GM12878 (cell line): ENCODE data around the gene APOM. TPM values are rescaled to one million over a fixed set of nuclear protein-coding genes. Genes with fewer than 3 reads are reported as not detected.

Experiments
- ATAC-seq: fragments of 200-7000 bp; cut with Tn5 transposase; 3 replicates; pipeline ENCODE4 v1.9.1; 2020; ENCODE audit warnings: mild to moderate bottlenecking, moderate library complexity
- BruUV-seq: library from RNA; stranded (reverse); fragments of 400-500 nt; replicated peaks from 2 replicates; lab custom pipeline; 2021; lab: Mats Ljungman, UMichigan
- CTCF ChIA-PET: fragments of 300-600 bp; sonication (Branson Sonifier 250); formaldehyde crosslinking; extraction: SDS; loops from one replicate; lab custom pipeline; 2021; ENCODE audit warnings: inconsistent platforms; lab: Yijun Ruan, JAX
- POLR2A ChIA-PET: fragments of 350-600 bp; formaldehyde crosslinking; extraction: SDS; loops from one replicate; lab custom pipeline; 2021; ENCODE audit warnings: inconsistent platforms; lab: Charles Lee
- RAD21 ChIA-PET: fragments of 300-600 bp; sonication (Branson Sonifier 250); formaldehyde crosslinking; loops from one replicate; lab custom pipeline; 2023; ENCODE audit warnings: antibody characterized with exemption; ENCODE audit not compliant: unreplicated experiment; lab: Charles Lee
- SMC1A ChIA-PET: fragments of 300-600 bp; sonication (Branson Sonifier 250); formaldehyde crosslinking; loops from one replicate; lab custom pipeline; 2023; ENCODE audit not compliant: unreplicated experiment, uncharacterized antibody; lab: Charles Lee
- DNase-seq: peaks from one replicate; pipeline ENCODE4 v3.0.0-alpha.2; 2011; ENCODE audit warnings: low read depth, low spot score
- FAIRE-seq: peaks from 3 replicates; lab custom pipeline; 2011; peaks lifted over from hg19 to GRCh38; lab: Jason Lieb, UNC
- H2AFZ ChIP-seq: 2 replicates; pipeline ENCODE4 v1.6.0; 2011; ENCODE audit warnings: low read depth, low read length, control low read depth; ENCODE audit not compliant: control insufficient read depth
- H3K27ac ChIP-seq: 2 replicates; pipeline ENCODE4 v1.5.1; 2011; ENCODE audit warnings: control low read depth; ENCODE audit not compliant: control insufficient read depth, insufficient read depth
- H3K27me3 ChIP-seq, 2 experiments: replicated peaks in 1 of 2; 2 replicates each; pipeline versions ENCODE4 v1.6.0 to v1.6.1; 2011; ENCODE audit warnings: low read length in 1 of 2; ENCODE audit not compliant: control insufficient read depth in 2 of 2, insufficient read depth in 2 of 2
- H3K36me3 ChIP-seq, 2 experiments: 2 replicates each; pipeline ENCODE4 v1.5.1; 2011; ENCODE audit warnings: low read length in 1 of 2; ENCODE audit not compliant: control insufficient read depth in 2 of 2, insufficient read depth in 2 of 2
- H3K4me1 ChIP-seq: 2 replicates; pipeline ENCODE4 v1.6.1; 2011; ENCODE audit warnings: mild to moderate bottlenecking, low read length, moderate library complexity, mixed read lengths; ENCODE audit not compliant: control insufficient read depth, insufficient read depth
- H3K4me2 ChIP-seq: 2 replicates; pipeline ENCODE4 v1.6.0; 2011; ENCODE audit warnings: control low read depth; ENCODE audit not compliant: control insufficient read depth, insufficient read depth
- H3K4me3 ChIP-seq: fragments of 200-600 bp; sonication (generic); 2 replicates; pipeline ENCODE4 v1.5.1; 2016
- H3K79me2 ChIP-seq: 2 replicates; pipeline ENCODE4 v1.6.0; 2011; ENCODE audit warnings: low read length; ENCODE audit not compliant: control insufficient read depth, insufficient read depth
- H3K9ac ChIP-seq: 2 replicates; pipeline ENCODE4 v1.8.0; 2011; ENCODE audit warnings: low read length, control low read depth, mixed read lengths; ENCODE audit not compliant: control insufficient read depth, insufficient read depth
- H3K9me3 ChIP-seq: replicated peaks from 3 replicates; pipeline ENCODE4 v1.5.1; 2011; ENCODE audit warnings: mild to moderate bottlenecking, low read length; ENCODE audit not compliant: control insufficient read depth, insufficient read depth
- H4K20me1 ChIP-seq: 2 replicates; pipeline ENCODE4 v1.6.0; 2011; ENCODE audit not compliant: control insufficient read depth, insufficient read depth
- CBFB ChIP-seq: IDR thresholded peaks from 2 replicates; pipeline ENCODE4 v1.6.1; 2016; ENCODE audit warnings: antibody characterized with exemption, low read depth
- WGBS: methylation state at CpG from one replicate; pipeline ENCODE4 v1.1.6; 2016; ENCODE audit warnings: low lambda C conversion rate; ENCODE audit not compliant: insufficient replicate concordance, insufficient coverage; ENCODE audit errors: missing lambda C conversion rate; 5-methylcytosine and 5-hydroxymethylcytosine counted together
- in situ Hi-C: fragments of 300-500 bp; cut with MboI; formaldehyde crosslinking; loops from 9 replicates; pipeline ENCODE4 v1.14.3; 2018; ENCODE audit warnings: mixed read lengths
- intact Hi-C: fragments of 100-400 bp; cut with micrococcal nuclease; formaldehyde crosslinking; loops from one replicate; pipeline ENCODE4 v1.14.2; 2022; ENCODE audit not compliant: unreplicated experiment
- polyA plus RNA-seq, 11 experiments: library from polyadenylated mRNA; depleted of rRNA in 4 of 11; unstranded in 6 of 11; stranded (reverse) in 5 of 11; fragments of >200 nt; fragmentation: Nextera tagmentation in 4 of 11; fragmentation: Illumina TruSeq in 1 of 11; extraction: Ambion mirVana in 4 of 11; extraction: Trizol in 1 of 11; gene quantifications; 1 replicate in 1 of 11; 2 replicates in 10 of 11; pipeline versions ENCODE4 v1.2.1 to v1.2.3, GENCODE V29; 2011 to 2016; ENCODE audit warnings: inconsistent platforms in 2 of 11, missing spikeins in 2 of 11, low read depth in 1 of 11
- total RNA-seq, 4 experiments: library from RNA; depleted of rRNA in 3 of 4; stranded (reverse); fragments of >200 nt in 3 of 4; fragmentation: Illumina TruSeq in 1 of 4; extraction: Trizol in 1 of 4; gene quantifications; 2 replicates each; pipeline versions ENCODE4 v1.2.1 to v1.2.3, GENCODE V29; 2013 to 2021
- TF ChIP-seq, protein P1 (sequence below): fragments of 450-650 bp; IDR thresholded peaks from 2 replicates; pipeline ENCODE4 v1.6.1; 2017; ENCODE audit warnings: mild to moderate bottlenecking, moderate library complexity
- TF ChIP-seq, protein P2 (sequence below): fragments of 150-350 bp; IDR thresholded peaks from 2 replicates; pipeline ENCODE4 v1.6.1; 2014; ENCODE audit warnings: mild to moderate bottlenecking, low read depth, low read length
- TF ChIP-seq, protein P3 (sequence below): fragments of 450-650 bp; formaldehyde crosslinking; IDR thresholded peaks from 2 replicates; pipeline ENCODE4 v1.4.0; 2022; ENCODE audit warnings: mild to moderate bottlenecking, moderate library complexity

The APOM gene
- total and polyA plus RNA-seq, 10 of the 15 experiments (the other 5 are each of a cell fraction or from before 2014, with no cell fraction given), result 4.0 to 14.1 (median 7.1) TPM

DNA sequence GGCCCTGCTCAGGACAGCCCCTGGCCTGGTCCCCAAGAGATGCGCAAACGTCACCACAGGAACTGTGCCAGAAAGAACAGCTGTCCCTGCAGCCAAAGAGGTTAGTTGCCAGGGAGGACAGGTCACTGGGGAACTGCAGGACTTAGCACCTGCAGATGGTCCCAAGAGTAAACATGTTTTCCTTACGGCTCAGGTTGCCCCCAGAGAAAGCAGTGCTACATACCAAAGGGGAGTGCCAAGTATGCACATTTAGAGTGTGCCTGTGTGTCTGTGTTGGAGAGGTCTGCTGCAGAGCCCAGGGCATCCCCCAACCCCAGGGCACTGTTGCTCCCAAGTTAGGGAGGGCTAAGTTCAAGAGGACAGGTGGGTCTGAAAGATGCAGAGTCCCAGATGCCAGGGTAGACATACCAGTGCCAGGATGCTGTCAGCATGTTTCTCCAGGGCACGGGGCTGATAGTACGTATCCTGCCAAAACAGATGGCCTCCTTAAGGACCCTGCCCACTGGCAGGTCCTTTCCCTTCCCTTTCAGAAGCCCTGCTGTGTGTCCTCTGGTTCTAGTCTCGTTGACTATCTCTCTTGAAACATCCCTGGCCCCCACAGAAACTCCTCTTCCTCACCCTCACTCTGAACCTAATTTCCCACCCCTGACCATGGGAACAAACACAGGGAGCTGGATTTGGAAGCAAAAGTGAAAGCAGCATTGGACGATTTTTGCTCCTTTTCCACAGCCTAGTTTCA is 46.1 kb downstream of the APOM start (continued):
- TF ChIP-seq, protein P1, sequence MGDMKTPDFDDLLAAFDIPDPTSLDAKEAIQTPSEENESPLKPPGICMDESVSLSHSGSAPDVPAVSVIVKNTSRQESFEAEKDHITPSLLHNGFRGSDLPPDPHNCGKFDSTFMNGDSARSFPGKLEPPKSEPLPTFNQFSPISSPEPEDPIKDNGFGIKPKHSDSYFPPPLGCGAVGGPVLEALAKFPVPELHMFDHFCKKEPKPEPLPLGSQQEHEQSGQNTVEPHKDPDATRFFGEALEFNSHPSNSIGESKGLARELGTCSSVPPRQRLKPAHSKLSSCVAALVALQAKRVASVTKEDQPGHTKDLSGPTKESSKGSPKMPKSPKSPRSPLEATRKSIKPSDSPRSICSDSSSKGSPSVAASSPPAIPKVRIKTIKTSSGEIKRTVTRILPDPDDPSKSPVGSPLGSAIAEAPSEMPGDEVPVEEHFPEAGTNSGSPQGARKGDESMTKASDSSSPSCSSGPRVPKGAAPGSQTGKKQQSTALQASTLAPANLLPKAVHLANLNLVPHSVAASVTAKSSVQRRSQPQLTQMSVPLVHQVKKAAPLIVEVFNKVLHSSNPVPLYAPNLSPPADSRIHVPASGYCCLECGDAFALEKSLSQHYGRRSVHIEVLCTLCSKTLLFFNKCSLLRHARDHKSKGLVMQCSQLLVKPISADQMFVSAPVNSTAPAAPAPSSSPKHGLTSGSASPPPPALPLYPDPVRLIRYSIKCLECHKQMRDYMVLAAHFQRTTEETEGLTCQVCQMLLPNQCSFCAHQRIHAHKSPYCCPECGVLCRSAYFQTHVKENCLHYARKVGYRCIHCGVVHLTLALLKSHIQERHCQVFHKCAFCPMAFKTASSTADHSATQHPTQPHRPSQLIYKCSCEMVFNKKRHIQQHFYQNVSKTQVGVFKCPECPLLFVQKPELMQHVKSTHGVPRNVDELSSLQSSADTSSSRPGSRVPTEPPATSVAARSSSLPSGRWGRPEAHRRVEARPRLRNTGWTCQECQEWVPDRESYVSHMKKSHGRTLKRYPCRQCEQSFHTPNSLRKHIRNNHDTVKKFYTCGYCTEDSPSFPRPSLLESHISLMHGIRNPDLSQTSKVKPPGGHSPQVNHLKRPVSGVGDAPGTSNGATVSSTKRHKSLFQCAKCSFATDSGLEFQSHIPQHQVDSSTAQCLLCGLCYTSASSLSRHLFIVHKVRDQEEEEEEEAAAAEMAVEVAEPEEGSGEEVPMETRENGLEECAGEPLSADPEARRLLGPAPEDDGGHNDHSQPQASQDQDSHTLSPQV, result no peak

DNA sequence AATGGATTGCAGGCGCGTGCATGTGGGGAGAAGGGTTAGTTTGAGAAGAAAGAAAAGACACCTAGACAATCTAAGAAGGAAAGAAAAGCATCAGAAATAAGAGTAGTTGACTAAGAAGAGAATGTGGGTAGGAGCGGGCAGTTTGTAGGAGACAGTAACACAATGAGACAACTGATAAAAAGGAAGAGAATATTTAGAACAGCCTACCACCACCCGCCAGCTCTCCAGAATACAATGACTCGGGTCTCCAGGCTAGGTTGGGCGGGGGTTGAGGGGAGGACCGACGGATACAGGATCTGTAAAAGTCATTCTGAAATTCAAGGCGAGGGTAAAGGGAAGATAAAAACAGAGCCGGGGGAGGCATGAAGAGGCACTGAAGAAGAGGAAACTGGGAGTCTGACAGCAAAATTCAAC is 46.7 kb downstream of the APOM start:
- RAD21 ChIA-PET, result interaction anchor here (0.8 to 1.7 kb wide), 7 partner anchors 29 to 161 kb away, joined by 3 to 8 read pairs (median 4); partner anchors contain the start of genes CLIC1 and NEU1
- ATAC-seq, result peak; percentile 25
- Histone ChIP-seq H3K4me3 (peak overlapping the region; percentile 96), H3K36me3 (peaks cover 0 to 2% of the 10 kb centered on the region in 2 experiments; a peak in 2 of 4 replicates), H3K4me1 (peaks cover 9% of the 10 kb centered on the region; the same call in 1 of the 2 replicates), H3K4me2 (peak overlapping the region; percentile 81), H4K20me1 (no peaks in the 10 kb centered on the region), H3K27me3 (no peaks in the 10 kb centered on the region)
- CTCF ChIA-PET, result interaction anchor here (0.6 to 1.5 kb wide), 8 partner anchors 8 to 208 kb away, joined by 3 to 10 read pairs (median 4); partner anchors contain the start of gene MSH5
- POLR2A ChIA-PET, result interaction anchor here (0.9 to 3.2 kb wide), 11 partner anchors 35 to 196 kb away, joined by 3 to 23 read pairs (median 5); partner anchors contain the start of genes CLIC1, DDX39B, EHMT2 and GPANK1
- intact Hi-C loops (loop anchor here (2.0 kb wide), 1 partner anchor 36 kb away; no protein-coding TSS in a partner anchor), in situ Hi-C loops (no loop called here)
- TSS peak; percentile 63 for BruUV-seq
- SMC1A ChIA-PET, result interaction anchor here (0.7 to 3.1 kb wide), 5 partner anchors 32 to 427 kb away, joined by 3 to 18 read pairs (median 4); partner anchors contain the start of genes CLIC1, DDX39B and LY6G5B
- TF ChIP-seq, protein P2, sequence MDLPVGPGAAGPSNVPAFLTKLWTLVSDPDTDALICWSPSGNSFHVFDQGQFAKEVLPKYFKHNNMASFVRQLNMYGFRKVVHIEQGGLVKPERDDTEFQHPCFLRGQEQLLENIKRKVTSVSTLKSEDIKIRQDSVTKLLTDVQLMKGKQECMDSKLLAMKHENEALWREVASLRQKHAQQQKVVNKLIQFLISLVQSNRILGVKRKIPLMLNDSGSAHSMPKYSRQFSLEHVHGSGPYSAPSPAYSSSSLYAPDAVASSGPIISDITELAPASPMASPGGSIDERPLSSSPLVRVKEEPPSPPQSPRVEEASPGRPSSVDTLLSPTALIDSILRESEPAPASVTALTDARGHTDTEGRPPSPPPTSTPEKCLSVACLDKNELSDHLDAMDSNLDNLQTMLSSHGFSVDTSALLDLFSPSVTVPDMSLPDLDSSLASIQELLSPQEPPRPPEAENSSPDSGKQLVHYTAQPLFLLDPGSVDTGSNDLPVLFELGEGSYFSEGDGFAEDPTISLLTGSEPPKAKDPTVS, result no peak
- TF ChIP-seq, protein P3, sequence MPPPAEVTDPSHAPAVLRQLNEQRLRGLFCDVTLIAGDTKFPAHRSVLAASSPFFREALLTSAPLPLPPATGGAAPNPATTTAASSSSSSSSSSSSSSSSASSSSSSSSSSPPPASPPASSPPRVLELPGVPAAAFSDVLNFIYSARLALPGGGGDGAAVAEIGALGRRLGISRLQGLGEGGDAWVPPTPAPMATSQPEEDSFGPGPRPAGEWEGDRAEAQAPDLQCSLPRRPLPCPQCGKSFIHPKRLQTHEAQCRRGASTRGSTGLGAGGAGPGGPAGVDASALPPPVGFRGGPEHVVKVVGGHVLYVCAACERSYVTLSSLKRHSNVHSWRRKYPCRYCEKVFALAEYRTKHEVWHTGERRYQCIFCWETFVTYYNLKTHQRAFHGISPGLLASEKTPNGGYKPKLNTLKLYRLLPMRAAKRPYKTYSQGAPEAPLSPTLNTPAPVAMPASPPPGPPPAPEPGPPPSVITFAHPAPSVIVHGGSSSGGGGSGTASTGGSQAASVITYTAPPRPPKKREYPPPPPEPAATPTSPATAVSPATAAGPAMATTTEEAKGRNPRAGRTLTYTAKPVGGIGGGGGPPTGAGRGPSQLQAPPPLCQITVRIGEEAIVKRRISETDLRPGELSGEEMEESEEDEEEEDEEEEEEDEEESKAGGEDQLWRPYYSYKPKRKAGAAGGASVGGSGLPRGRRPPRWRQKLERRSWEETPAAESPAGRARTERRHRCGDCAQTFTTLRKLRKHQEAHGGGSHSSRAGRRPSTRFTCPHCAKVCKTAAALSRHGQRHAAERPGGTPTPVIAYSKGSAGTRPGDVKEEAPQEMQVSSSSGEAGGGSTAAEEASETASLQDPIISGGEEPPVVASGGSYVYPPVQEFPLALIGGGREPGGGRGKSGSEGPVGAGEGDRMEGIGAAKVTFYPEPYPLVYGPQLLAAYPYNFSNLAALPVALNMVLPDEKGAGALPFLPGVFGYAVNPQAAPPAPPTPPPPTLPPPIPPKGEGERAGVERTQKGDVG (CRISPR knock-in tag), result no peak
- TF ChIP-seq CBFB, result no peak
- TF ChIP-seq, all 136 proteins: peak for 0
- under 1% methylated on average over 10 of the region's 10 CpGs for WGBS
- Histone ChIP-seq H3K9ac (peak overlapping the region; percentile 69), H3K9me3 (no peaks in the 10 kb centered on the region), H3K27ac (peak overlapping the region; percentile 91), H2AFZ (peak overlapping the region; percentile 57), H3K79me2 (peaks cover 17% of the 10 kb centered on the region)
- DNase-seq, result no peak
- FAIRE-seq, result no peak
